ENCODE data around the gene KRABD2. TPM values are rescaled to one million over a fixed set of nuclear protein-coding genes. Genes with fewer than 3 reads are reported as not detected.

Gene KRABD2

DNA sequence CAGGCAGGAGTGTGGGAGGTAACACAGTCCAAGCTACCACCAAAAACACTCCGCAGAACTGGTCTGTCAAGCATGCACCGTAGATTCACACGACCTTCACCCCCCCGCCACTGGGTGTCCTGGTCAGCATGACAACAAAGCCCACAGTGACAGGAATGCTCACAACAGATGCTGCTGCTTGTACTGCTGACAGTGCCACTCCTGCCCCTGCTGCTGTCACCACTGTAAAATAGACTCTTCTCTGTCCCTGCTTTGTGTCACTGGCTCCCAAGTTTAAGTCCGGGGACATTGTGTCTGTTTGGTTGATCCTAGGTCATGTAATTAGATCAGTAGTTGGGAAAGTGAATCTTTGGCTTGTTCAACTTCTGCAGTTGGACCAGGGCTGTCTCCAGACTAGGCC lies 43.8 kb downstream of the KRABD2 start:
- H3K36me3 ChIP-seq (ENCODE audit: control insufficient read depth in 3 of 3, insufficient read depth in 2 of 3, low read depth in 1 of 3, low read length in 3 of 3) = no peaks in the 10 kb centered on the region
- FAIRE-seq (no peak), DNase-seq (peak in 1 of 2 donors; percentile 16)
- H3K4me1 ChIP-seq (ENCODE audit: control insufficient read depth in 3 of 3, insufficient read depth in 2 of 3, low read depth in 1 of 3, low read length in 2 of 3) = no peaks in the 10 kb centered on the region
- H3K27me3 ChIP-seq (ENCODE audit: control insufficient read depth in 3 of 3, insufficient read depth in 3 of 3, low read length in 3 of 3) = peaks cover 0 to 5% (median 0%) of the 10 kb centered on the region in 3 donors
- 28 to 62% (median 55%) methylated on average over 5 of the region's 5 CpGs for WGBS, 3 donors
- no peak overlapping the region for H3K27ac ChIP-seq (ENCODE audit: low read depth in 1 of 3, low read length in 2 of 3)
- no peak overlapping the region for H3K4me3 ChIP-seq (ENCODE audit: low read depth in 1 of 3, low read length in 3 of 3)
- H3K9me3 ChIP-seq (ENCODE audit: control insufficient read depth in 2 of 2, insufficient read depth in 1 of 2, low read depth in 1 of 2, low read length in 1 of 2) = no peaks in the 10 kb centered on the region

DNA sequence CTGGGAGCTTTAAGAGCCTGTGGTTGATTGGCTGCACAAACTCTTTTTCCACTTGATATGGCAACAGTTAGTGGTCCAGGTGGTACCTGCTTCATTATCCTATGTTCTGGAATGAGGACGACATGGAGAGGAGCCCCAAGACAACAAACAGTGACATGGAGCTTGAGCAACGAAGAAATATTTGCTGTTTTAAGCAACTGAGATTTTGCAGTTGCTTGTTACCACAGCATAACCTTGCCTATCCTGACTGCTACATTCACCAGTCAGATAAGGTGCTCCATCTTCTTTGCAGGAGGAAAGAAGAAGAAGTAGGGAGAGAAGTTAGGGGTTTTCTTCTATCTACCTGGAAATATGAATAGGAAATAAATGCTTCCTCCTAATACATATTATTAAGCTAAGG lies 44.4 kb downstream of the KRABD2 start:
- no peak for DNase-seq
- Histone ChIP-seq H3K9me3 (ENCODE audit: control insufficient read depth in 2 of 2, insufficient read depth in 1 of 2, low read depth in 1 of 2, low read length in 1 of 2) (no peaks in the 10 kb centered on the region), H3K4me1 (ENCODE audit: control insufficient read depth in 3 of 3, insufficient read depth in 2 of 3, low read depth in 1 of 3, low read length in 2 of 3) (peaks cover 0 to 3% (median 3%) of the 10 kb centered on the region in 3 donors), H3K27me3 (ENCODE audit: control insufficient read depth in 3 of 3, insufficient read depth in 3 of 3, low read length in 3 of 3) (peaks cover 0 to 10% (median 0%) of the 10 kb centered on the region in 3 donors), H3K4me3 (ENCODE audit: low read depth in 1 of 3, low read length in 3 of 3) (no peak overlapping the region), H3K27ac (ENCODE audit: low read depth in 1 of 3, low read length in 2 of 3) (no peak overlapping the region), H3K36me3 (ENCODE audit: control insufficient read depth in 3 of 3, insufficient read depth in 2 of 3, low read depth in 1 of 3, low read length in 3 of 3) (no peaks in the 10 kb centered on the region)
- 74 to 82% (median 82%) methylated on average over 2 of the region's 2 CpGs for WGBS, 3 donors
- no peak for FAIRE-seq

DNA sequence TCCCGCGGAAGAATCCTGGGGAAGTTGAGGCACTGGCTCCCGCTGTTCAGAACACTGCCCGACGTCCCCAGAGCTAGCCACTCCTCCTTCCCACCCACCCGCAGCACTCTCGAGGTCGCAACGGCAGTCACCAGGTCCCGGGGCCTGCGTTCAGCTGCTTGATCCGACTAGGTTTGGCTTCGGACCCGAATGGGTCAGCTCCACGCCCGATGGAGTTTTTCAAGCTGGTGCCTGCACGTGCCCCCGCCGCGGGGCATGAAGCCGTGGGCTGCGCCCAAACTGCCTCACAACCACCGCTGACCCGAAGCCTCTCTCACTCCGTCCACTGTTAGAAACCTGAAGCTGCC lies 49.2 kb downstream of the KRABD2 start:
- H3K4me3 ChIP-seq (ENCODE audit: low read depth in 1 of 3, low read length in 3 of 3) = peak overlapping the region in 2 of 3 donors; percentile 24 to 56
- FAIRE-seq (no peak), DNase-seq (no peak)
- peak overlapping the region in 1 of 3 donors; percentile 56 for H3K27ac ChIP-seq (ENCODE audit: low read depth in 1 of 3, low read length in 2 of 3)
- H3K36me3 ChIP-seq (ENCODE audit: control insufficient read depth in 3 of 3, insufficient read depth in 2 of 3, low read depth in 1 of 3, low read length in 3 of 3) = no peaks in the 10 kb centered on the region
- peaks cover 0 to 9% (median 6%) of the 10 kb centered on the region in 3 donors for H3K4me1 ChIP-seq (ENCODE audit: control insufficient read depth in 3 of 3, insufficient read depth in 2 of 3, low read depth in 1 of 3, low read length in 2 of 3)
- 20 to 24% (median 21%) methylated on average over 25 of the region's 25 CpGs for WGBS, 3 donors
- H3K27me3 ChIP-seq (ENCODE audit: control insufficient read depth in 3 of 3, insufficient read depth in 3 of 3, low read length in 3 of 3) = peaks cover 0 to 27% (median 0%) of the 10 kb centered on the region in 3 donors
- H3K9me3 ChIP-seq (ENCODE audit: control insufficient read depth in 2 of 2, insufficient read depth in 1 of 2, low read depth in 1 of 2, low read length in 1 of 2) = no peaks in the 10 kb centered on the region

Other genes with a start within 250 kb of the KRABD2 start
- 10 to 100 TPM; 17.3 to 79.4 (median 54.0) TPM for gene PER1, start 224.3 kb downstream of the KRABD2 start, polyA plus RNA-seq
- gene VAMP2, start 213.8 kb downstream of the KRABD2 start, polyA plus RNA-seq = 10 to 100 TPM; 27.5 to 75.9 (median 46.7) TPM
- gene TMEM107, start 200.3 kb downstream of the KRABD2 start, polyA plus RNA-seq = 10 to 100 TPM in 2 of 4 donors, 1 to 10 TPM in 1, under 1 TPM in 1; 0.89 to 14.9 (median 7.4) TPM
- 10 to 100 TPM in 2 of 4 donors, 1 to 10 TPM in 2; 7.9 to 13.8 (median 10.8) TPM for gene BORCS6, start 186.5 kb downstream of the KRABD2 start, polyA plus RNA-seq
- 10 to 100 TPM in 2 of 4 donors, 1 to 10 TPM in 2; 4.9 to 48.4 (median 14.3) TPM for gene AURKB, start 166.1 kb downstream of the KRABD2 start, polyA plus RNA-seq
- gene CTC1, start 128.6 kb downstream of the KRABD2 start, polyA plus RNA-seq = 10 to 100 TPM; 10.1 to 25.8 (median 16.5) TPM
- 10 to 100 TPM in 3 of 4 donors, 1 to 10 TPM in 1; 6.9 to 21.4 (median 13.6) TPM for gene PFAS, start 127.4 kb downstream of the KRABD2 start, polyA plus RNA-seq
- gene RANGRF, start 88.0 kb downstream of the KRABD2 start, polyA plus RNA-seq = 10 to 100 TPM; 15.0 to 40.4 (median 24.2) TPM
- 1 to 10 TPM; 1.8 to 4.9 (median 2.4) TPM for gene SLC25A35, start 81.3 kb downstream of the KRABD2 start, polyA plus RNA-seq
- 10 to 100 TPM in 1 of 4 donors, 1 to 10 TPM in 2, under 1 TPM in 1; 0.22 to 13.6 (median 2.5) TPM for gene ARHGEF15, start 66.5 kb downstream of the KRABD2 start, polyA plus RNA-seq
- gene ODF4, start 36.9 kb downstream of the KRABD2 start, polyA plus RNA-seq = not detected
- 1,000 to 10,000 TPM; 2,296 to 5,457 (median 3,880) TPM for gene RPL26, start 6.5 kb upstream of the KRABD2 start, polyA plus RNA-seq
- gene RNF222, start 21.1 kb upstream of the KRABD2 start, polyA plus RNA-seq = under 1 TPM in 1 of 4 donors, not detected in 3; 0.10 TPM
- 10 to 100 TPM; 24.7 to 33.0 (median 29.9) TPM for gene NDEL1, start 59.2 kb upstream of the KRABD2 start, polyA plus RNA-seq